HepG2 (cell line): Measurements from ENCODE around the gene KRTAP20-1. TPM values are rescaled to one million over a fixed set of nuclear protein-coding genes. Genes with fewer than 3 reads are reported as not detected.

Source experiments
- ATAC-seq: fragments of 200-7000 bp; cut with Tn5 transposase; 3 replicates; pipeline ENCODE4 v1.9.1; 2020; ENCODE audit warnings: mild to moderate bottlenecking, moderate library complexity
- BruUV-seq: library from RNA; stranded (reverse); fragments of 400-500 nt; replicated peaks from 2 replicates; lab custom pipeline; 2021; lab: Mats Ljungman, UMichigan
- CTCF ChIA-PET: fragments of 300-600 bp; formaldehyde crosslinking; extraction: SDS; loops from one replicate; lab custom pipeline; 2021; ENCODE audit warnings: low total read pairs, inconsistent platforms, low intra/inter-chr PET ratio; lab: Yijun Ruan, JAX
- POLR2A ChIA-PET: fragments of 350-600 bp; sonication (Branson Sonifier 250); formaldehyde crosslinking; loops from one replicate; lab custom pipeline; 2020; ENCODE audit warnings: antibody characterized with exemption, inconsistent platforms; lab: Yijun Ruan, JAX
- DNase-seq: peaks from one replicate; pipeline ENCODE4 v3.0.0-alpha.2; 2015; ENCODE audit warnings: low spot score
- FAIRE-seq: peaks from 3 replicates; lab custom pipeline; 2011; peaks lifted over from hg19 to GRCh38; lab: Jason Lieb, UNC
- H2AFZ ChIP-seq: one replicate; pipeline ENCODE4 v1.6.1; 2011; ENCODE audit warnings: low read length, inconsistent platforms
- H3K27ac ChIP-seq: fragments of 300-600 bp; 3 replicates; pipeline ENCODE4 v1.8.0; 2011; ENCODE audit warnings: mixed run types, mild to moderate bottlenecking, mixed read lengths, low read length, inconsistent platforms; ENCODE audit not compliant: insufficient read depth; ENCODE audit errors: extremely low read length
- H3K27me3 ChIP-seq, 2 experiments: fragments of 200-600 bp in 1 of 2; 2 replicates in 1 of 2; 3 replicates in 1 of 2; pipeline versions ENCODE4 v1.6.0 to v1.8.0; 2011; ENCODE audit warnings: low read length in 2 of 2, mild to moderate bottlenecking in 2 of 2, moderate library complexity in 2 of 2, inconsistent platforms in 1 of 2; ENCODE audit not compliant: insufficient read depth in 2 of 2, control insufficient read depth in 1 of 2
- H3K36me3 ChIP-seq, 2 experiments: fragments of 200-600 bp in 1 of 2; replicated peaks in 1 of 2; 2 replicates in 1 of 2; 3 replicates in 1 of 2; pipeline versions ENCODE4 v1.5.1 to v1.8.0; 2011; ENCODE audit warnings: low read length in 2 of 2, inconsistent platforms in 1 of 2; ENCODE audit not compliant: insufficient read depth in 2 of 2, control insufficient read depth in 1 of 2
- H3K4me1 ChIP-seq: 2 replicates; pipeline ENCODE4 v1.5.1; 2012; ENCODE audit warnings: low read length, inconsistent platforms; ENCODE audit not compliant: insufficient read depth
- H3K4me2 ChIP-seq: 2 replicates; pipeline ENCODE4 v1.6.0; 2011; ENCODE audit warnings: low read depth, low read length, inconsistent platforms
- H3K4me3 ChIP-seq, 3 experiments: fragments of 200-600 bp in 1 of 3; sonication (generic), shearing (Covaris generic) in 1 of 3; replicated peaks in 1 of 3; 2 replicates each; pipeline ENCODE4 v1.5.1; 2011 to 2016; ENCODE audit warnings: low read length in 3 of 3, inconsistent platforms in 2 of 3, low read depth in 2 of 3, mild to moderate bottlenecking in 2 of 3, control low read depth in 1 of 3, mixed read lengths in 1 of 3; ENCODE audit not compliant: insufficient read depth in 1 of 3
- H3K79me2 ChIP-seq: one replicate; pipeline ENCODE4 v1.6.1; 2011; ENCODE audit warnings: low read length, inconsistent platforms; ENCODE audit not compliant: insufficient read depth
- H3K9ac ChIP-seq: 2 replicates; pipeline ENCODE4 v1.6.0; 2011; ENCODE audit warnings: mild to moderate bottlenecking, low read depth, low read length, inconsistent platforms; ENCODE audit not compliant: insufficient read depth
- H3K9me3 ChIP-seq: 2 replicates; pipeline ENCODE4 v1.5.1; 2012; ENCODE audit warnings: mild to moderate bottlenecking, low read length
- H4K20me1 ChIP-seq: 2 replicates; pipeline ENCODE4 v1.6.0; 2011; ENCODE audit warnings: inconsistent platforms, mild to moderate bottlenecking, low read length, moderate library complexity; ENCODE audit not compliant: insufficient read depth
- ELF4 ChIP-seq: sonication (generic); formaldehyde crosslinking; IDR thresholded peaks from 2 replicates; pipeline ENCODE4 v1.5.0; 2020; ENCODE audit warnings: missing genetic modification reagents, mild to moderate bottlenecking, moderate library complexity, borderline replicate concordance
- GTF2F1 ChIP-seq: fragments of 150-350 bp; IDR thresholded peaks from 2 replicates; pipeline ENCODE4 v1.6.1; 2014; ENCODE audit warnings: low read length
- MLLT10 ChIP-seq: sonication (generic); formaldehyde crosslinking; IDR thresholded peaks from 2 replicates; pipeline ENCODE4 v1.4.0; 2020; ENCODE audit warnings: missing genetic modification reagents
- SIX1 ChIP-seq: sonication (generic); formaldehyde crosslinking; IDR thresholded peaks from 2 replicates; pipeline ENCODE4 v1.4.0; 2020; ENCODE audit warnings: missing genetic modification reagents, borderline replicate concordance
- SRSF4 ChIP-seq: fragments of 200-400 bp; formaldehyde crosslinking; IDR thresholded peaks from one replicate; pipeline ENCODE4 v1.6.1; 2018; ENCODE audit warnings: mild to moderate bottlenecking, low read depth, low read length, moderate library complexity; ENCODE audit not compliant: poor library complexity, severe bottlenecking
- TFAP4 ChIP-seq: sonication (generic); IDR thresholded peaks from 2 replicates; pipeline ENCODE4 v1.6.1; 2016; ENCODE audit warnings: low read depth, borderline replicate concordance
- ZNF253 ChIP-seq: sonication (generic); formaldehyde crosslinking; IDR thresholded peaks from 2 replicates; pipeline ENCODE4 v1.8.0; 2022; ENCODE audit warnings: mild to moderate bottlenecking, missing genetic modification reagents, borderline replicate concordance
- ZNF317 ChIP-seq: sonication (generic); formaldehyde crosslinking; IDR thresholded peaks from 2 replicates; pipeline ENCODE4 v1.5.0; 2020; ENCODE audit warnings: mild to moderate bottlenecking, missing genetic modification reagents
- ZNF550 ChIP-seq: sonication (generic); formaldehyde crosslinking; IDR thresholded peaks from 2 replicates; pipeline ENCODE4 v1.4.0; 2020; ENCODE audit warnings: mild to moderate bottlenecking, missing genetic modification reagents, borderline replicate concordance
- ZNF619 ChIP-seq: sonication (generic); formaldehyde crosslinking; IDR thresholded peaks from 2 replicates; pipeline ENCODE4 v1.4.0; 2020; ENCODE audit warnings: mild to moderate bottlenecking, missing genetic modification reagents
- WGBS: methylation state at CpG from one replicate; pipeline ENCODE4 v1.1.6; 2017; ENCODE audit warnings: low lambda C conversion rate; 5-methylcytosine and 5-hydroxymethylcytosine counted together
- in situ Hi-C: cut with HindIII; loops from 2 replicates; pipeline ENCODE4 v1.10.0; 2017; ENCODE audit warnings: low pct_unique_long_range_greater_than_20kb; ENCODE audit not compliant: extremely low pct_ligation_motif_present
- intact Hi-C: fragments of 100-400 bp; cut with micrococcal nuclease; formaldehyde crosslinking; loops from one replicate; pipeline ENCODE4 v1.10.0; 2022; ENCODE audit not compliant: unreplicated experiment
- polyA plus RNA-seq, 8 experiments: library from polyadenylated mRNA; depleted of rRNA in 3 of 8; stranded (reverse) in 7 of 8; unstranded in 1 of 8; fragments of >200 nt; fragmentation: Illumina TruSeq in 4 of 8; extraction: Trizol in 4 of 8; gene quantifications; 2 replicates each; pipeline versions ENCODE4 v1.2.1 to v1.2.3, GENCODE V29; 2011 to 2016; ENCODE audit warnings: low read depth in 4 of 8, missing spikeins in 1 of 8, mixed read lengths in 1 of 8; ENCODE audit not compliant: insufficient read depth in 1 of 8
- total RNA-seq, 5 experiments: library from RNA; depleted of rRNA; stranded (reverse); fragments of >200 nt; fragmentation: Illumina TruSeq; extraction: Trizol; gene quantifications; 2 replicates each; pipeline ENCODE4 v1.2.3, GENCODE V29; 2016; ENCODE audit warnings: low read depth in 1 of 5

The KRTAP20-1 gene
- total and polyA plus RNA-seq, 2 of the 13 experiments (the other 11 are each of a cell fraction or from before 2014, with no cell fraction given) = not detected

GRCh38 chr21:30642564-30642963, 26.3 kb downstream of the KRTAP20-1 start, which contains the start of gene KRTAP20-3:
Gene KRTAP20-3, plus strand, starts transcription at chr21:30642864.
- Histone ChIP-seq H3K9ac (no peak within 1 kb of the TSS), H4K20me1 (no peaks in the 10 kb centered on the region)
- FAIRE-seq (no peak), ATAC-seq (no peak)
- intact Hi-C loops = no loop called here
- BruUV-seq = no TSS peak
- no peak for TF ChIP-seq SRSF4
- TF ChIP-seq MLLT10 = no peak
- no peak for TF ChIP-seq ZNF550 (CRISPR knock-in tag)
- no peak for TF ChIP-seq ZNF619 (CRISPR knock-in tag)
- TF ChIP-seq ZNF317 = no peak
- TF ChIP-seq, all 625 proteins: peak for 0
- Histone ChIP-seq H3K27me3 (no peaks in the 10 kb centered on the region), H3K27ac (no peak within 1 kb of the TSS), H3K79me2 (no peaks in the 10 kb centered on the region), H3K36me3 (no peaks in the 10 kb centered on the region), H2AFZ (no peak within 1 kb of the TSS), H3K4me1 (no peaks in the 10 kb centered on the region), H3K9me3 (peaks cover 79% of the 10 kb centered on the region), H3K4me3 (no peak within 1 kb of the TSS), H3K4me2 (no peak within 1 kb of the TSS)
- in situ Hi-C loops = no loop called here
- DNase-seq = no peak
- CTCF ChIA-PET = no interaction called here
- WGBS = 44% methylated on average over 2 of the region's 2 CpGs
- POLR2A ChIA-PET = no interaction called here

- Histone ChIP-seq H3K27me3 (no peaks in the 10 kb centered on the region), H3K9ac (no peak overlapping the region), H3K4me3 (no peak overlapping the region), H3K79me2 (no peaks in the 10 kb centered on the region), H3K36me3 (no peaks in the 10 kb centered on the region), H3K27ac (no peak overlapping the region), H3K4me1 (no peaks in the 10 kb centered on the region), H4K20me1 (no peaks in the 10 kb centered on the region), H3K4me2 (no peak overlapping the region), H3K9me3 (peaks cover 95% of the 10 kb centered on the region), H2AFZ (no peak overlapping the region)
- no peak for TF ChIP-seq ZNF253 (CRISPR knock-in tag)
- no peak for TF ChIP-seq TFAP4
- TF ChIP-seq SIX1 (CRISPR knock-in tag) = no peak
- TF ChIP-seq GTF2F1 = no peak
- no peak for TF ChIP-seq ELF4 (CRISPR knock-in tag)
- FAIRE-seq = no peak
- no peak for ATAC-seq
- CTCF ChIA-PET = no interaction called here
- no peak for DNase-seq
- POLR2A ChIA-PET = no interaction called here
- 0% methylated on average over 1 of the region's 1 CpG for WGBS
- in situ Hi-C loops = no loop called here
- intact Hi-C loops = no loop called here
- no TSS peak for BruUV-seq
Observed at GRCh38 chr21:30646904-30647414, 30.7 kb downstream of the KRTAP20-1 start.
